Hepatocyte (in vitro differentiated cells): ENCODE measurements around the gene KDM1A. TPM values are rescaled to one million over a fixed set of nuclear protein-coding genes. Genes with fewer than 3 reads are reported as not detected.

Experiments used
- DNase-seq: peaks from one replicate; pipeline ENCODE4 v3.0.0-alpha.2; 2016; ENCODE audit warnings: low spot score
- H2AFZ ChIP-seq: fragments of 200-600 bp; sonication (generic); 2 replicates; pipeline ENCODE4 v1.6.0; 2016; ENCODE audit warnings: antibody characterized with exemption, mild to moderate bottlenecking
- H3K27ac ChIP-seq: fragments of 200-600 bp; sonication (generic); 2 replicates; pipeline ENCODE4 v1.5.1; 2016; ENCODE audit warnings: mild to moderate bottlenecking
- H3K27me3 ChIP-seq: fragments of 200-600 bp; sonication (generic); 2 replicates; pipeline ENCODE4 v1.6.1; 2016
- H3K36me3 ChIP-seq: fragments of 200-600 bp; sonication (generic); replicated peaks from 2 replicates; pipeline ENCODE4 v1.5.1; 2016; ENCODE audit warnings: low read depth; ENCODE audit not compliant: insufficient read depth
- H3K4me1 ChIP-seq: fragments of 200-600 bp; sonication (generic); 2 replicates; pipeline ENCODE4 v1.5.1; 2016; ENCODE audit warnings: mild to moderate bottlenecking, moderate library complexity; ENCODE audit not compliant: insufficient read depth
- H3K4me2 ChIP-seq: fragments of 200-600 bp; sonication (generic); 2 replicates; pipeline ENCODE4 v1.6.0; 2016
- H3K4me3 ChIP-seq: fragments of 200-600 bp; sonication (generic); 2 replicates; pipeline ENCODE4 v1.5.1; 2016; ENCODE audit warnings: mild to moderate bottlenecking
- H3K79me2 ChIP-seq: fragments of 200-600 bp; sonication (generic); 2 replicates; pipeline ENCODE4 v1.6.0; 2017; ENCODE audit warnings: mild to moderate bottlenecking
- H3K9me2 ChIP-seq: fragments of 200-600 bp; sonication (generic); replicated peaks from 2 replicates; pipeline ENCODE4 v1.6.0; 2017; ENCODE audit warnings: mild to moderate bottlenecking; ENCODE audit not compliant: insufficient read depth
- H3K9me3 ChIP-seq: fragments of 200-600 bp; sonication (generic); 2 replicates; pipeline ENCODE4 v1.5.1; 2016; ENCODE audit warnings: low read depth, mild to moderate bottlenecking
- H4K20me1 ChIP-seq: fragments of 200-600 bp; sonication (generic); 2 replicates; pipeline ENCODE4 v1.6.0; 2016; ENCODE audit warnings: mild to moderate bottlenecking; ENCODE audit not compliant: insufficient read depth, poor library complexity, severe bottlenecking
- CTCF ChIP-seq: fragments of 200-600 bp; sonication (generic); IDR thresholded peaks from 2 replicates; pipeline ENCODE4 v1.5.1; 2016; ENCODE audit warnings: antibody characterized with exemption, mild to moderate bottlenecking; ENCODE audit not compliant: poor library complexity
- EZH2 ChIP-seq: fragments of 200-600 bp; sonication (generic); IDR thresholded peaks from 2 replicates; pipeline ENCODE4 v1.6.1; 2016; ENCODE audit warnings: antibody characterized with exemption, mild to moderate bottlenecking, borderline replicate concordance
- EZH2phosphoT487 ChIP-seq: fragments of 200-600 bp; sonication (generic); IDR thresholded peaks from one replicate; pipeline ENCODE4 v1.6.1; 2018; ENCODE audit warnings: antibody characterized with exemption, mild to moderate bottlenecking, low read depth, moderate library complexity; ENCODE audit not compliant: unreplicated experiment, severe bottlenecking
- WGBS: methylation state at CpG from one replicate; pipeline ENCODE4 v1.1.6; 2016; ENCODE audit warnings: low lambda C conversion rate; ENCODE audit errors: missing lambda C conversion rate; 5-methylcytosine and 5-hydroxymethylcytosine counted together
- polyA plus RNA-seq: library from polyadenylated mRNA; unstranded; fragments of >200 nt; fragmentation: Nextera tagmentation; extraction: Ambion mirVana; gene quantifications from 2 replicates; pipeline ENCODE4 v1.2.1, GENCODE V29; 2016
- total RNA-seq: library from RNA; depleted of rRNA; stranded (reverse); fragments of >200 nt; gene quantifications from 2 replicates; pipeline ENCODE4 v1.2.3, GENCODE V29; 2014

Gene KDM1A
- total RNA-seq (94.3 and 97.9 TPM in 2 replicates), polyA plus RNA-seq (64.5 and 70.7 TPM in 2 replicates)

GRCh38 chr1:23019094-23019862 is at the start of gene KDM1A:
Gene KDM1A, plus strand, starts transcription at chr1:23019468. Its CDS starts 129 bp downstream, at chr1:23019597.
- Histone ChIP-seq H2AFZ (peak within 1 kb of the TSS; percentile 85), H3K79me2 (peaks cover 47% of the 10 kb centered on the region), H3K27me3 (no peaks in the 10 kb centered on the region), H3K4me1 (no peaks in the 10 kb centered on the region), H3K36me3 (no peaks in the 10 kb centered on the region), H3K4me2 (peak within 1 kb of the TSS; percentile 82), H3K9me2 (no peaks in the 10 kb centered on the region), H3K9me3 (no peaks in the 10 kb centered on the region), H3K27ac (peak within 1 kb of the TSS; percentile 93), H4K20me1 (peaks cover 33% of the 10 kb centered on the region), H3K4me3 (peak within 1 kb of the TSS; percentile 93)
- WGBS: 1% methylated on average over 62 of the region's 85 CpGs
- no peak for TF ChIP-seq EZH2phosphoT487
- TF ChIP-seq CTCF: peak; percentile 24
- no peak for TF ChIP-seq EZH2
- DNase-seq: peak; percentile 98

- Histone ChIP-seq H3K9me3 (no peaks in the 10 kb centered on the region), H2AFZ (no peak overlapping the region), H3K79me2 (no peaks in the 10 kb centered on the region), H3K27me3 (no peaks in the 10 kb centered on the region), H3K36me3 (no peaks in the 10 kb centered on the region), H3K4me2 (no peak overlapping the region), H3K4me1 (no peaks in the 10 kb centered on the region), H3K9me2 (no peaks in the 10 kb centered on the region), H3K27ac (no peak overlapping the region), H4K20me1 (no peaks in the 10 kb centered on the region), H3K4me3 (no peak overlapping the region)
- WGBS: 94% methylated on average over 2 of the region's 2 CpGs
- no peak for DNase-seq
- TF ChIP-seq EZH2 (no peak), CTCF (no peak), EZH2phosphoT487 (no peak)
These were observed 49.2 kb upstream of the KDM1A start for GRCh38 chr1:22970096-22970495.

- Histone ChIP-seq H3K36me3 (no peaks in the 10 kb centered on the region), H3K9me3 (no peaks in the 10 kb centered on the region), H3K27me3 (no peaks in the 10 kb centered on the region), H2AFZ (no peak overlapping the region), H3K4me2 (no peak overlapping the region), H3K27ac (no peak overlapping the region), H3K4me1 (no peaks in the 10 kb centered on the region), H3K4me3 (no peak overlapping the region), H4K20me1 (no peaks in the 10 kb centered on the region), H3K9me2 (no peaks in the 10 kb centered on the region), H3K79me2 (no peaks in the 10 kb centered on the region)
- 61% methylated on average over 3 of the region's 3 CpGs for WGBS
- no peak for DNase-seq
- TF ChIP-seq EZH2phosphoT487 (no peak), CTCF (no peak), EZH2 (no peak)
These were observed 48.1 kb upstream of the KDM1A start for GRCh38 chr1:22971161-22971560.
